Thyroid gland (tissue), 4 donors: ENCODE results near the gene NSMCE1.

Experiments
- CTCF ChIP-seq, 6 experiments: fragments of 200-600 bp in 3 of 6; fragments of 450-650 bp in 3 of 6; sonication (generic) in 3 of 6; IDR thresholded peaks; one replicate each; pipeline ENCODE4 v1.5.1; 2016 to 2019; ENCODE audit warnings: antibody characterized with exemption in 6 of 6, mild to moderate bottlenecking in 2 of 6, inconsistent platforms in 1 of 6, moderate library complexity in 1 of 6
- POLR2A ChIP-seq, 2 donors: fragments of 450-650 bp; IDR thresholded peaks; one replicate each; pipeline ENCODE4 v1.6.1; 2017; ENCODE audit warnings: antibody characterized with exemption in 2 of 2, mild to moderate bottlenecking in 2 of 2, moderate library complexity in 1 of 2

GRCh38 chr16:27305839-27306442 lies 37.4 kb upstream of the NSMCE1 start:
- TF ChIP-seq CTCF (IDR thresholded peaks at IDR 0.05) (no peak), POLR2A (IDR thresholded peaks at IDR 0.05) (no peak)
